SU-DHL-6 (cell line): ENCODE data around the gene C19orf85.

ENCODE experiments used
- H2AFZ ChIP-seq: fragments of 200-600 bp; sonication (generic); 2 replicates; pipeline ENCODE4 v1.6.1; 2014; ENCODE audit warnings: low read depth, mild to moderate bottlenecking, moderate library complexity, mixed read lengths, antibody characterized with exemption, low read length; ENCODE audit not compliant: severe bottlenecking
- H3F3A ChIP-seq: fragments of 200-600 bp; shearing (Covaris generic); 2 replicates; pipeline ENCODE4 v1.6.0; 2016; ENCODE audit warnings: antibody characterized with exemption, mild to moderate bottlenecking; ENCODE audit not compliant: insufficient read depth
- H3K27ac ChIP-seq: fragments of 200-600 bp; sonication (generic); 2 replicates; pipeline ENCODE4 v1.5.1; 2016; ENCODE audit warnings: low read depth, mild to moderate bottlenecking, low read length, moderate library complexity, mixed read lengths
- H3K27me3 ChIP-seq: fragments of 200-600 bp; sonication (generic), shearing (Covaris generic); 2 replicates; pipeline ENCODE4 v1.6.0; 2014; ENCODE audit warnings: mild to moderate bottlenecking, low read length
- H3K36me3 ChIP-seq: fragments of 200-600 bp; sonication (generic); 2 replicates; pipeline ENCODE4 v1.6.1; 2014; ENCODE audit warnings: mild to moderate bottlenecking, low read length, mixed read lengths
- H3K4me2 ChIP-seq: fragments of 300-600, 200-600 bp; shearing (Covaris generic), sonication (generic); 2 replicates; pipeline ENCODE4 v1.6.0; 2014; ENCODE audit warnings: low read length, low read depth, mild to moderate bottlenecking; ENCODE audit not compliant: poor library complexity, severe bottlenecking
- H3K4me3 ChIP-seq: fragments of 200-600 bp; sonication (generic); 2 replicates; pipeline ENCODE4 v1.5.1; 2014; ENCODE audit warnings: antibody characterized with exemption, low read length, mild to moderate bottlenecking, mixed read lengths; ENCODE audit not compliant: insufficient read depth, poor library complexity, severe bottlenecking
- H3K79me2 ChIP-seq: fragments of 200-600 bp; sonication (generic); 2 replicates; pipeline ENCODE4 v1.6.1; 2014; ENCODE audit warnings: mild to moderate bottlenecking, low read length, moderate library complexity; ENCODE audit not compliant: insufficient read depth
- H3K9ac ChIP-seq: fragments of 200-600 bp; sonication (generic); 2 replicates; pipeline ENCODE4 v1.7.0; 2014; ENCODE audit warnings: mild to moderate bottlenecking, low read length
- H3K9me2 ChIP-seq: fragments of 200-600 bp; sonication (generic); replicated peaks from 2 replicates; pipeline ENCODE4 v1.6.1; 2014; ENCODE audit warnings: low read length; ENCODE audit not compliant: insufficient read depth
- H3K9me3 ChIP-seq: fragments of 200-600 bp; sonication (generic); 2 replicates; pipeline ENCODE4 v1.6.1; 2014; ENCODE audit warnings: low read length, mixed read lengths; ENCODE audit not compliant: insufficient read depth
- H4K20me1 ChIP-seq: fragments of 200-600 bp; sonication (generic); 2 replicates; pipeline ENCODE4 v1.6.1; 2014; ENCODE audit warnings: low read depth, mild to moderate bottlenecking, antibody characterized with exemption, low read length, moderate library complexity, mixed read lengths
- EZH2phosphoT487 ChIP-seq: fragments of 200-600 bp; sonication (generic), shearing (Covaris generic); conservative IDR thresholded peaks from 2 replicates; pipeline ENCODE4 v1.6.1; 2018; ENCODE audit warnings: mild to moderate bottlenecking, antibody characterized with exemption, low read length, moderate library complexity, mixed read lengths
- TF ChIP-seq, protein P1 (sequence below): fragments of 200-600 bp; sonication (generic); IDR thresholded peaks from one replicate; pipeline ENCODE4 v1.5.1; 2017; ENCODE audit warnings: antibody characterized with exemption, mild to moderate bottlenecking, low read length, moderate library complexity; ENCODE audit not compliant: insufficient read depth, poor library complexity, severe bottlenecking

C19orf85 gene

DNA sequence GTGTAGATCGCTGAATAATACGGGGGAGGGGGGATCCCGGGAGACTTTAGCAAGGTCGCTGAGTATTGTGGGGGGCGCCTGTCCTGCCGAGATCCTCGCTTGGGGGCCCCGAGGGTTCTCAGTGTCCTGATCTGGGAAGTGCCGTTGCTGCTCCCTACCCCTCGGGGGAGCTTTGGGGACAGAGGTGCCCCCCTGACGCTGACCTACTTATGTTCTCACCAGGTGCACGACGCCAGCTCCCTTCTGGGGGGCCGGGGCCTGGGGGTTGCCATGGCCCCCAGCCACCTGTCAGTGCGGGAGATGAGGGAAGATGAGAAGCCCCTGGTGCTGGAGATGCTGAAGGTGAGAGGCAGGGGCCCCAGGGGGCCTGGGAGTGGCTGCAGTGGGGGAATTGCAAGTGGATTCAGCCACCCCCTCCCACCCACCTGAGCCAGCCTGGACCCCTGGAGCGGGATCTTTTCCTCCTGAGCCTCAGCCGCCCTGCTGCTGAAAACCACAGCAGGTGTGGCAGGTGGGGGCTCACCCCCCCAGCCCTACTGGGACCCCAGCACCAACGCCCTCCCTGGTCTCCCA, 21.0 kb upstream of the C19orf85 start:
- no peak for TF ChIP-seq EZH2phosphoT487
- TF ChIP-seq, protein P1, sequence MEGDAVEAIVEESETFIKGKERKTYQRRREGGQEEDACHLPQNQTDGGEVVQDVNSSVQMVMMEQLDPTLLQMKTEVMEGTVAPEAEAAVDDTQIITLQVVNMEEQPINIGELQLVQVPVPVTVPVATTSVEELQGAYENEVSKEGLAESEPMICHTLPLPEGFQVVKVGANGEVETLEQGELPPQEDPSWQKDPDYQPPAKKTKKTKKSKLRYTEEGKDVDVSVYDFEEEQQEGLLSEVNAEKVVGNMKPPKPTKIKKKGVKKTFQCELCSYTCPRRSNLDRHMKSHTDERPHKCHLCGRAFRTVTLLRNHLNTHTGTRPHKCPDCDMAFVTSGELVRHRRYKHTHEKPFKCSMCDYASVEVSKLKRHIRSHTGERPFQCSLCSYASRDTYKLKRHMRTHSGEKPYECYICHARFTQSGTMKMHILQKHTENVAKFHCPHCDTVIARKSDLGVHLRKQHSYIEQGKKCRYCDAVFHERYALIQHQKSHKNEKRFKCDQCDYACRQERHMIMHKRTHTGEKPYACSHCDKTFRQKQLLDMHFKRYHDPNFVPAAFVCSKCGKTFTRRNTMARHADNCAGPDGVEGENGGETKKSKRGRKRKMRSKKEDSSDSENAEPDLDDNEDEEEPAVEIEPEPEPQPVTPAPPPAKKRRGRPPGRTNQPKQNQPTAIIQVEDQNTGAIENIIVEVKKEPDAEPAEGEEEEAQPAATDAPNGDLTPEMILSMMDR: no peak
- H3K9ac ChIP-seq: peak overlapping the region; percentile 64
- no peaks in the 10 kb centered on the region for H4K20me1 ChIP-seq
- no peaks in the 10 kb centered on the region for H3K9me2 ChIP-seq
- peak overlapping the region; percentile 75 for H3K4me2 ChIP-seq
- peak overlapping the region; percentile 73 for H3K4me3 ChIP-seq
- no peak overlapping the region for H3K27ac ChIP-seq
- H3K79me2 ChIP-seq: no peaks in the 10 kb centered on the region
- H3K27me3 ChIP-seq: no peaks in the 10 kb centered on the region
- 0 out of 2 replicates have a peak, but pooled peaks cover 3% of the 10 kb centered on the region for H3F3A ChIP-seq
- no peaks in the 10 kb centered on the region for H3K9me3 ChIP-seq
- no peaks in the 10 kb centered on the region for H3K36me3 ChIP-seq
- H2AFZ ChIP-seq: peak overlapping the region; percentile 63

DNA sequence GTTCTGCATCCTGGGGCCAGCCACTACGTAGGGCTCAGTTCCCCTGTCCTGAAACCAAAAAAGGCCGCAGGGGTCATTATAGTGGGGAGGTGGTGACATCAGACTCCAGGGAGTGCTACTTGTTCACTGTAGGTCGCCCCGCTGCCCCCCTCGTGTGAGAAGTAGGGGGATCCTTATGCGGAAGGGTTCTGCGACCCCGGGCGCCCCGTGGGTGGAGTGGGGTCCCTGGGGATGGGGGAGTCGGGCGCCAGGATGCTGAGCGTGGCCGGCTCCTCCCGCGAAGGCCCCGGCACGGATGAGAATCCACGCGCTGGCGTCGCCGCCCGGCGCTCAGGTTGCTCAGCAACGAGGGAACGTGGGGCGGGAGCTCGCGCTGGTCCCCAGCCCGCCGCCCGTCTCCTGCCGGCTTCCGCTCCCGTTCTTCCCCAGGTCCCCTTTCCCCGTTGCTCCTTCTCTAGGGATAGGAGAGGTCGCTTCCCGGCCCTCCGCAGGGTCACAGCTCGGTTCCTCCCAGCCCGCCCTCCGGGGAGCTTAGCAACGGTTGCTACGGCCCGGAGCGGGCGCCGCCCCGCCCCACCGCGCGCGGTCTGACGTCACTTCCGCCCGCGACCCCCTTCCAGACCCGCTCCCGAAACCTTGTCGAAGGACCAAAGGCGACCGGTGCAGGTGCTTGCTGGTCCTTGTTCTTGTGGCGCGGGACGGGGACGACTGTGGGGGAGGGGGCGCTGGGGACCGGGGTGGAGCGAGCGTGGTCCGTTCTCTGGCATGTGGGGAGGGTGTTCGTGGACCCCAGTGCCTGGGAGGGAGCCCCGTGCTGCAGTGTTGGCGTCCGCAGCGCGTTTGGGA, 20.3 kb upstream of the C19orf85 start, which contains the start of gene NAT14:
Gene NAT14 (plus strand): TSS at position 596 of the 846 bp plus-strand sequence. CDS start 521 bp downstream, outside the sequence.
- Histone ChIP-seq H3F3A (0 out of 2 replicates have a peak, but pooled peaks cover 3% of the 10 kb centered on the region), H3K4me2 (peak within 1 kb of the TSS; percentile 75), H4K20me1 (no peaks in the 10 kb centered on the region), H2AFZ (peak within 1 kb of the TSS; percentile 63), H3K4me3 (peak within 1 kb of the TSS; percentile 73), H3K9me3 (no peaks in the 10 kb centered on the region), H3K9ac (peak within 1 kb of the TSS; percentile 64), H3K9me2 (no peaks in the 10 kb centered on the region), H3K27ac (no peak within 1 kb of the TSS), H3K36me3 (no peaks in the 10 kb centered on the region), H3K79me2 (no peaks in the 10 kb centered on the region), H3K27me3 (no peaks in the 10 kb centered on the region)
- TF ChIP-seq EZH2phosphoT487: no peak
- TF ChIP-seq, protein P1: no peak

DNA sequence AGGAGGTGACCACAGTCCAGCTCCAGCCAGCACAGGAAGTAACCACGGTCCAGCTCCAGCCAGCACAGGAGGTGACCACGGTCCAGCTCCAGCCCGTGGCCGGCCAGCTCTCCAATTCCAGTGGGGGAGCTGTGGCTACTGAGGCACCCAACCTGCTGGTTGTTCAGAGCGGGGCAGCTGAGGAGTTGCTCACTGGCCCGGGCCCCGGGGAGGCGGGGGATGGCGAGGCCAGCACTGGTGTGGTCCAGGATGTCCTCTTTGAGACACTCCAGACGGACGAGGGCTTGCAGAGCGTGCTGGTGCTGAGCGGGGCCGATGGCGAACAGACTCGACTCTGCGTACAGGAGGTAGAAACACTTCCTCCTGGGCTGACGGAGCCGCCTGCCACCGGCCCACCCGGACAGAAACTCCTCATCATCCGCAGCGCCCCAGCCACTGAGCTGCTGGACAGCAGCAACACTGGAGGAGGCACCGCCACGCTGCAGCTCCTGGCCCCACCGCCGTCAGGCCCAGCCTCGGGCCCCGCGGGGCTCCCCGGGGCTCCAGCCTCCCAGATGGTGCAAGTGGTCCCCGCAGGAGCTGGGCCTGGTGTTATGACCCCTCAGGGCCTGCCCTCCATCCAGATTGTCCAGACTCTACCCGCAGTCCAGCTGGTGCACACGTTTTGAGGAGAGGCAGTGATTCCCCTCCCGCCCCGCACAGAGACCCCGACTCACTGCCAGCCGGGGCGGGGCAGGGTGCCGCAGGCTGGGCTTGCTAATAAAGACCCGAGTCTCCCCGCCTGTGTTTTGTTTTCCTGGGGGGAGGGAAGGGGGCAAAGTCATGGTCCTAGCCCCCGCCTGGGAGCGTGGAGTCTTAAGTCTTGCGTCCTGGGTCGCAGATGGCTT, 19.4 kb upstream of the C19orf85 start:
- Histone ChIP-seq H2AFZ (no peak overlapping the region), H3F3A (0 out of 2 replicates have a peak, but pooled peaks cover 3% of the 10 kb centered on the region), H3K4me3 (peak overlapping the region; percentile 73), H3K9me3 (no peaks in the 10 kb centered on the region), H3K9ac (peak overlapping the region; percentile 64), H3K36me3 (no peaks in the 10 kb centered on the region), H3K9me2 (no peaks in the 10 kb centered on the region), H3K79me2 (peaks cover 5% of the 10 kb centered on the region; the same call in 1 of the 2 replicates), H4K20me1 (no peaks in the 10 kb centered on the region), H3K27me3 (no peaks in the 10 kb centered on the region), H3K27ac (no peak overlapping the region), H3K4me2 (peak overlapping the region; percentile 75)
- TF ChIP-seq, protein P1: no peak
- no peak for TF ChIP-seq EZH2phosphoT487
